Neural progenitor cell (in vitro differentiated cells): ENCODE measurements around the gene MAB21L4.

Experiments used
- EZH2 ChIP-seq: fragments of 200-600 bp; sonication (generic); IDR thresholded peaks from 2 replicates; pipeline ENCODE4 v1.6.1; 2017; ENCODE audit warnings: antibody characterized with exemption, mild to moderate bottlenecking, moderate library complexity
- EZH2phosphoT487 ChIP-seq: fragments of 200-600 bp; sonication (generic); IDR thresholded peaks from 2 replicates; pipeline ENCODE4 v1.6.1; 2017; ENCODE audit warnings: antibody characterized with exemption
- TF ChIP-seq, protein P1 (sequence below): fragments of 200-600 bp; sonication (generic); IDR thresholded peaks from 2 replicates; pipeline ENCODE4 v1.5.1; 2017; ENCODE audit warnings: antibody characterized with exemption, mild to moderate bottlenecking

DNA sequence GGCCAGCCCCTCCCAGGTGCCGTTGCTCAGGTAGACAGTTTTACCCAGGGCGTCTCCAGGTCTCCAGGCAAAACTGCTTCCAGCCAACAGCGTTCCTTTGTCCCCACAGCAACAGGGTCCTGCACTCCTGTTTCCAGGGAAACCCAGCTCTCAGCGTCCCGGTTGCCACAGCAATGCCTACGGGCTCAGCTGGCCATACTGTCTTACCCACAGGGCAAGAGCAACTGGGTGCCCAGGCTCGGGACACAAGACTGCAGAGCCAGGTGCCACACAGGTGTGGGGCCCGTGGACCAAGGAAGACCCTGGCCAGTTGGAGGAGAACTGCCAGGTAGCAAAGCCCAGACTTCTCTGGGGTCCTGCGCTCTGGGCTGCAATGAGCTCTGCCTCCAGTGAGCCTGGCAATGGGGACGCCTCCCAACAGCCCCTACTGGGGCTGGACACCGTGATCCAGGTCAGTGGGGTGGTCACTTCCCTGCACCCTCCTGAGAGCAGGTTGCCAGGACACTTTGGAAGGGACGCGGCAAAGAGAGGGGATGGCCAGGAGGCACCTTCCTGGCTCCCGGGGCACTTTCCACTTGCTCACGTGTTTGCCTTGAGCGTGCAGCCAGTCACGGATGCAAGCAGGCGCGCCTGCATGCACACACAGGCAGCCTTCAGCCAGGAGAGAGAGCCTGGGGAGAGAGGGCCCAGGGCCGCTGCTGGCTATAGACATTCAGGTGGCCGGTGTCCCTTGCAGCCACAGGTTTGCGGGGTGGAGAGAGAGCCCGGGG is 10.4 kb upstream of the MAB21L4 start, which contains the start of gene CROCC2:
- no peak for TF ChIP-seq EZH2
- TF ChIP-seq, protein P1, sequence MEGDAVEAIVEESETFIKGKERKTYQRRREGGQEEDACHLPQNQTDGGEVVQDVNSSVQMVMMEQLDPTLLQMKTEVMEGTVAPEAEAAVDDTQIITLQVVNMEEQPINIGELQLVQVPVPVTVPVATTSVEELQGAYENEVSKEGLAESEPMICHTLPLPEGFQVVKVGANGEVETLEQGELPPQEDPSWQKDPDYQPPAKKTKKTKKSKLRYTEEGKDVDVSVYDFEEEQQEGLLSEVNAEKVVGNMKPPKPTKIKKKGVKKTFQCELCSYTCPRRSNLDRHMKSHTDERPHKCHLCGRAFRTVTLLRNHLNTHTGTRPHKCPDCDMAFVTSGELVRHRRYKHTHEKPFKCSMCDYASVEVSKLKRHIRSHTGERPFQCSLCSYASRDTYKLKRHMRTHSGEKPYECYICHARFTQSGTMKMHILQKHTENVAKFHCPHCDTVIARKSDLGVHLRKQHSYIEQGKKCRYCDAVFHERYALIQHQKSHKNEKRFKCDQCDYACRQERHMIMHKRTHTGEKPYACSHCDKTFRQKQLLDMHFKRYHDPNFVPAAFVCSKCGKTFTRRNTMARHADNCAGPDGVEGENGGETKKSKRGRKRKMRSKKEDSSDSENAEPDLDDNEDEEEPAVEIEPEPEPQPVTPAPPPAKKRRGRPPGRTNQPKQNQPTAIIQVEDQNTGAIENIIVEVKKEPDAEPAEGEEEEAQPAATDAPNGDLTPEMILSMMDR = no peak
- no peak for TF ChIP-seq EZH2phosphoT487
